Neuronal stem cell (in vitro differentiated cells): ENCODE measurements around the gene RAI14.
"Not testable (repeated sequence)": the region's sequence is repeated elsewhere in the genome, so short reads cannot be mapped to it uniquely, and the experiment has no call there.

ENCODE experiments used
- DNase-seq: peaks from one replicate; pipeline ENCODE4 v3.0.0-alpha.2; 2013; ENCODE audit warnings: low spot score
- H2AFZ ChIP-seq: one replicate; pipeline ENCODE4 v1.6.1; 2013; ENCODE audit warnings: mild to moderate bottlenecking, low read length, inconsistent platforms
- H2AK5ac ChIP-seq: 2 replicates; pipeline ENCODE4 v1.6.1; 2013; ENCODE audit warnings: low read depth, mild to moderate bottlenecking, inconsistent platforms, low read length, moderate library complexity, mixed read lengths
- H2BK120ac ChIP-seq: 2 replicates; pipeline ENCODE4 v1.6.1; 2013; ENCODE audit warnings: low read depth, mild to moderate bottlenecking, inconsistent platforms, low read length, moderate library complexity, mixed read lengths
- H2BK12ac ChIP-seq: one replicate; pipeline ENCODE4 v1.6.1; 2013; ENCODE audit warnings: low read length, inconsistent platforms
- H2BK15ac ChIP-seq: 2 replicates; pipeline ENCODE4 v1.6.1; 2013; ENCODE audit warnings: mild to moderate bottlenecking, low read length, inconsistent platforms, mixed read lengths
- H2BK5ac ChIP-seq: one replicate; pipeline ENCODE4 v1.6.1; 2013; ENCODE audit warnings: inconsistent platforms, mild to moderate bottlenecking, low read length, moderate library complexity
- H3K14ac ChIP-seq: one replicate; pipeline ENCODE4 v1.6.1; 2013; ENCODE audit warnings: low read length, inconsistent platforms
- H3K18ac ChIP-seq: 2 replicates; pipeline ENCODE4 v1.6.1; 2013; ENCODE audit warnings: low read length, inconsistent platforms
- H3K23ac ChIP-seq: 2 replicates; pipeline ENCODE4 v1.6.1; 2013; ENCODE audit warnings: low read depth, mild to moderate bottlenecking, mixed read lengths, low read length, inconsistent platforms; ENCODE audit not compliant: poor library complexity
- H3K27ac ChIP-seq: replicated peaks from 3 replicates; pipeline ENCODE4 v1.5.1; 2013; ENCODE audit warnings: low read length, inconsistent platforms
- H3K27me3 ChIP-seq, 3 experiments: 2 replicates each; pipeline ENCODE4 v1.6.1; 2013; ENCODE audit warnings: low read length in 3 of 3, mild to moderate bottlenecking in 2 of 3, inconsistent platforms in 1 of 3, low read depth in 1 of 3, mixed read lengths in 1 of 3, moderate library complexity in 1 of 3; ENCODE audit not compliant: control insufficient read depth in 3 of 3, insufficient read depth in 3 of 3
- H3K36me3 ChIP-seq, 2 donors: replicated peaks in 1 of 2; 2 replicates each; pipeline ENCODE4 v1.6.1; 2013; ENCODE audit warnings: low read length in 2 of 2; ENCODE audit not compliant: control insufficient read depth in 2 of 2, insufficient read depth in 2 of 2
- H3K4ac ChIP-seq: 2 replicates; pipeline ENCODE4 v1.6.1; 2013; ENCODE audit warnings: inconsistent platforms, mild to moderate bottlenecking, low read length, moderate library complexity
- H3K4me1 ChIP-seq, 2 donors: 1 replicate in 1 of 2; 2 replicates in 1 of 2; pipeline ENCODE4 v1.6.1; 2013; ENCODE audit warnings: low read length in 2 of 2, low read depth in 1 of 2; ENCODE audit not compliant: control insufficient read depth in 2 of 2, insufficient read depth in 1 of 2
- H3K4me2 ChIP-seq: one replicate; pipeline ENCODE4 v1.6.1; 2013; ENCODE audit warnings: mild to moderate bottlenecking, low read length, inconsistent platforms; ENCODE audit not compliant: insufficient read depth, poor library complexity, severe bottlenecking
- H3K4me3 ChIP-seq, 2 donors: 2 replicates each; pipeline ENCODE4 v1.5.1; 2013; ENCODE audit warnings: low read length in 2 of 2, mild to moderate bottlenecking in 2 of 2, inconsistent platforms in 1 of 2, moderate library complexity in 1 of 2
- H3K79me1 ChIP-seq: one replicate; pipeline ENCODE4 v1.6.1; 2013; ENCODE audit warnings: low read depth, mild to moderate bottlenecking, inconsistent platforms, low read length, moderate library complexity
- H3K9ac ChIP-seq: one replicate; pipeline ENCODE4 v1.6.1; 2013; ENCODE audit warnings: mild to moderate bottlenecking, low read depth, low read length, inconsistent platforms; ENCODE audit not compliant: poor library complexity
- H3K9me3 ChIP-seq, 2 donors: replicated peaks in 1 of 2; 2 replicates each; pipeline versions ENCODE3 to v1.6.1; 2013; ENCODE audit warnings: low read length in 2 of 2, mild to moderate bottlenecking in 2 of 2, inconsistent platforms in 1 of 2, low read depth in 1 of 2, mixed read lengths in 1 of 2, moderate library complexity in 1 of 2; ENCODE audit not compliant: control insufficient read depth in 2 of 2, insufficient read depth in 1 of 2
- H4K8ac ChIP-seq: one replicate; pipeline ENCODE4 v1.6.1; 2013; ENCODE audit warnings: low read depth, mild to moderate bottlenecking, inconsistent platforms, low read length, moderate library complexity
- H4K91ac ChIP-seq: one replicate; pipeline ENCODE4 v1.6.1; 2013; ENCODE audit warnings: low read length, low read depth, mild to moderate bottlenecking, inconsistent platforms; ENCODE audit not compliant: poor library complexity
- WGBS, 2 donors: extraction: QIAGEN DNeasy Blood & Tissue Kit; methylation state at CpG; one replicate each; pipeline ENCODE4 v1.1.7; 2013; ENCODE audit warnings: missing lambda C conversion rate in 2 of 2, mixed read lengths in 1 of 2; ENCODE audit not compliant: insufficient read length in 2 of 2, insufficient replicate concordance in 1 of 2; ENCODE audit errors: extremely low coverage in 2 of 2; 5-methylcytosine and 5-hydroxymethylcytosine counted together

The RAI14 gene

GRCh38 chr5:34724741-34725140 lies 68.6 kb downstream of the RAI14 start:
- peaks cover 5 to 32% of the 10 kb centered on the region in 2 donors for H3K9me3 ChIP-seq
- no peak overlapping the region for H3K9ac ChIP-seq
- H3K79me1 ChIP-seq, result peaks cover 4% of the 10 kb centered on the region
- no peak overlapping the region for H2BK5ac ChIP-seq
- H3K4me2 ChIP-seq, result no peak overlapping the region
- no peak overlapping the region for H3K27ac ChIP-seq
- H3K14ac ChIP-seq, result no peak overlapping the region
- no peak overlapping the region for H3K4ac ChIP-seq
- peaks cover 0 to 8% of the 10 kb centered on the region in 2 donors for H3K4me1 ChIP-seq
- no peaks in the 10 kb centered on the region for H3K27me3 ChIP-seq
- peaks cover 4 to 12% of the 10 kb centered on the region in 2 donors for H3K36me3 ChIP-seq
- WGBS, 2 donors, result no CpG with 5 or more reads among the region's 1 CpG
- no peak overlapping the region for H2BK120ac ChIP-seq
- H2BK12ac ChIP-seq, result no peak overlapping the region
- no peak overlapping the region for H2AK5ac ChIP-seq
- H2AFZ ChIP-seq, result no peak overlapping the region
- no peak overlapping the region for H3K18ac ChIP-seq
- H3K23ac ChIP-seq, result no peak overlapping the region
- no peak overlapping the region for H4K8ac ChIP-seq
- H4K91ac ChIP-seq, result no peak overlapping the region
- DNase-seq, result no peak
- H2BK15ac ChIP-seq, result no peak overlapping the region
- H3K4me3 ChIP-seq, result no peak overlapping the region

- not testable (repeated sequence) for H2BK5ac ChIP-seq, H2AK5ac ChIP-seq, H3K4me2 ChIP-seq, H3K18ac ChIP-seq, H2AFZ ChIP-seq, H2BK120ac ChIP-seq, H3K4me1 ChIP-seq, H2BK12ac ChIP-seq, H4K91ac ChIP-seq, DNase-seq, H2BK15ac ChIP-seq, H3K27ac ChIP-seq, H3K14ac ChIP-seq, H3K23ac ChIP-seq, H3K27me3 ChIP-seq, H3K79me1 ChIP-seq, H3K4ac ChIP-seq, H4K8ac ChIP-seq, H3K9ac ChIP-seq
- peaks cover 4 to 13% of the 10 kb centered on the region in 2 donors for H3K36me3 ChIP-seq
- H3K9me3 ChIP-seq, result peaks cover 5 to 32% of the 10 kb centered on the region in 2 donors
- WGBS, 2 donors, result no CpG with 5 or more reads among the region's 4 CpGs
- peak overlapping the region in 1 of 2 donors; percentile 25 for H3K4me3 ChIP-seq
Measured at GRCh38 chr5:34727166-34727749, 71.1 kb downstream of the RAI14 start.

- no peak overlapping the region for H3K14ac ChIP-seq
- no peak overlapping the region for H4K8ac ChIP-seq
- no peak overlapping the region for H2BK5ac ChIP-seq
- H2BK12ac ChIP-seq, result no peak overlapping the region
- peaks cover 3% of the 10 kb centered on the region for H3K79me1 ChIP-seq
- no peak for DNase-seq
- no peak overlapping the region for H2AK5ac ChIP-seq
- H2BK15ac ChIP-seq, result no peak overlapping the region
- no peak overlapping the region for H3K18ac ChIP-seq
- H2BK120ac ChIP-seq, result no peak overlapping the region
- peaks cover 2 to 8% of the 10 kb centered on the region in 2 donors for H3K4me1 ChIP-seq
- peaks cover 5 to 32% of the 10 kb centered on the region in 2 donors for H3K9me3 ChIP-seq
- peaks cover 4 to 19% of the 10 kb centered on the region in 2 donors for H3K36me3 ChIP-seq
- H3K23ac ChIP-seq, result no peak overlapping the region
- no peak overlapping the region for H3K4me3 ChIP-seq
- H3K9ac ChIP-seq, result no peak overlapping the region
- H3K27ac ChIP-seq, result no peak overlapping the region
- no peak overlapping the region for H2AFZ ChIP-seq
- no peak overlapping the region for H4K91ac ChIP-seq
- no peak overlapping the region for H3K4me2 ChIP-seq
- no peaks in the 10 kb centered on the region for H3K27me3 ChIP-seq
- WGBS, 2 donors, result no CpG with 5 or more reads among the region's 4 CpGs
- no peak overlapping the region for H3K4ac ChIP-seq
Measured at GRCh38 chr5:34728236-34728635, 72.1 kb downstream of the RAI14 start.

- Histone ChIP-seq H2BK5ac (no peak overlapping the region), H2BK15ac (no peak overlapping the region), H4K8ac (no peak overlapping the region), H3K4me2 (no peak overlapping the region), H3K18ac (no peak overlapping the region), H3K4me1 (peaks cover 0 to 9% of the 10 kb centered on the region in 2 donors), H2BK12ac (no peak overlapping the region), H2BK120ac (no peak overlapping the region), H4K91ac (no peak overlapping the region), H2AK5ac (peak overlapping the region; percentile 24), H3K4ac (no peak overlapping the region), H3K14ac (no peak overlapping the region), H3K4me3 (peak overlapping the region in 1 of 2 donors; percentile 29), H2AFZ (no peak overlapping the region), H3K27me3 (no peaks in the 10 kb centered on the region), H3K36me3 (peaks cover 0 to 23% of the 10 kb centered on the region in 2 donors), H3K79me1 (peaks cover 3% of the 10 kb centered on the region), H3K23ac (peak overlapping the region; percentile 34), H3K9ac (no peak overlapping the region), H3K27ac (no peak overlapping the region), H3K9me3 (peaks cover 3 to 25% of the 10 kb centered on the region in 2 donors)
- DNase-seq, result no peak
- no CpG with 5 or more reads among the region's 6 CpGs for WGBS, 2 donors
Measured at GRCh38 chr5:34731435-34732232, 75.5 kb downstream of the RAI14 start.
